H1 (cell line): ENCODE results near the gene PRUNE1. TPM values are rescaled to one million over a fixed set of nuclear protein-coding genes. Genes with fewer than 3 reads are reported as not detected.

Source experiments
- CTCF ChIA-PET: fragments of 300-600 bp; sonication (Branson Sonifier 250); formaldehyde crosslinking; loops from one replicate; lab custom pipeline; 2021; ENCODE audit not compliant: partially characterized antibody; lab: Charles Lee
- POLR2A ChIA-PET: fragments of 300-600 bp; sonication (Branson Sonifier 250); formaldehyde crosslinking; loops from one replicate; lab custom pipeline; 2021; ENCODE audit warnings: inconsistent platforms; ENCODE audit not compliant: partially characterized antibody; lab: Charles Lee
- DNase-seq, 2 experiments: peaks; one replicate each; pipeline versions ENCODE4 v3.0.0 to v3.0.0-alpha.2; 2010 to 2022; ENCODE audit warnings: low spot score in 2 of 2, low read depth in 1 of 2, mixed read lengths in 1 of 2
- FAIRE-seq: peaks from 2 replicates; lab custom pipeline; 2011; peaks lifted over from hg19 to GRCh38; lab: Jason Lieb, UNC
- H2AFZ ChIP-seq: 2 replicates; pipeline ENCODE4 v1.8.1; 2012; ENCODE audit warnings: low read length, inconsistent platforms
- H2AK5ac ChIP-seq: 2 replicates; pipeline ENCODE4 v1.6.1; 2013; ENCODE audit warnings: low read depth, low read length
- H2BK120ac ChIP-seq: replicated peaks from 2 replicates; pipeline ENCODE3; 2013; ENCODE audit warnings: low read depth, low read length, inconsistent platforms
- H2BK12ac ChIP-seq: 2 replicates; pipeline ENCODE4 v1.6.1; 2013; ENCODE audit warnings: low read depth, low read length
- H2BK15ac ChIP-seq: 2 replicates; pipeline ENCODE4 v1.6.1; 2013; ENCODE audit warnings: low read length
- H2BK20ac ChIP-seq: 2 replicates; pipeline ENCODE4 v1.6.1; 2013; ENCODE audit warnings: low read length
- H2BK5ac ChIP-seq: 2 replicates; pipeline ENCODE4 v1.6.1; 2013; ENCODE audit warnings: low read depth, low read length
- H3K14ac ChIP-seq: 2 replicates; pipeline ENCODE4 v1.6.1; 2013; ENCODE audit warnings: inconsistent platforms; ENCODE audit not compliant: insufficient read length
- H3K18ac ChIP-seq: 2 replicates; pipeline ENCODE4 v1.6.1; 2013; ENCODE audit warnings: low read length; ENCODE audit errors: extremely low read depth
- H3K23ac ChIP-seq: 2 replicates; pipeline ENCODE4 v1.6.1; 2013; ENCODE audit warnings: inconsistent platforms; ENCODE audit not compliant: insufficient read length
- H3K23me2 ChIP-seq: 2 replicates; pipeline ENCODE4 v1.6.1; 2013; ENCODE audit warnings: low read depth, low read length
- H3K27ac ChIP-seq: 2 replicates; pipeline ENCODE4 v1.6.1; 2011; ENCODE audit warnings: low read depth, low read length, inconsistent platforms
- H3K27me3 ChIP-seq, 4 experiments: replicated peaks in 1 of 4; 1 replicate in 1 of 4; 2 replicates in 3 of 4; pipeline versions ENCODE4 v1.6.1 to v1.8.1; 2011 to 2013; ENCODE audit warnings: low read length in 3 of 4, mild to moderate bottlenecking in 3 of 4, inconsistent platforms in 2 of 4, mixed read lengths in 2 of 4, moderate library complexity in 1 of 4; ENCODE audit not compliant: control insufficient read depth in 3 of 4, insufficient read depth in 3 of 4; ENCODE audit errors: extremely low read depth in 1 of 4
- H3K36me3 ChIP-seq, 4 experiments: 2 replicates each; pipeline versions ENCODE4 v1.6.1 to v1.8.1; 2011 to 2013; ENCODE audit warnings: mild to moderate bottlenecking in 4 of 4, low read length in 3 of 4, moderate library complexity in 2 of 4, control low read depth in 1 of 4, inconsistent platforms in 1 of 4; ENCODE audit not compliant: insufficient read depth in 4 of 4, control insufficient read depth in 2 of 4
- H3K4ac ChIP-seq: replicated peaks from 2 replicates; pipeline ENCODE3; 2013; ENCODE audit warnings: low read length, low read depth, mixed read lengths, inconsistent platforms; ENCODE audit not compliant: insufficient read length
- H3K4me1 ChIP-seq, 4 experiments: replicated peaks in 1 of 4; 1 replicate in 1 of 4; 2 replicates in 3 of 4; pipeline versions ENCODE4 v1.6.1 to v1.8.1; 2011 to 2013; ENCODE audit warnings: low read length in 3 of 4, inconsistent platforms in 2 of 4, mixed read lengths in 1 of 4; ENCODE audit not compliant: insufficient read depth in 4 of 4, control insufficient read depth in 3 of 4
- H3K4me2 ChIP-seq, 2 experiments: 2 replicates each; pipeline versions ENCODE4 v1.6.1 to v1.8.1; 2011 to 2013; ENCODE audit warnings: low read depth in 2 of 2, low read length in 2 of 2, control low read depth in 1 of 2, inconsistent platforms in 1 of 2, mild to moderate bottlenecking in 1 of 2; ENCODE audit not compliant: insufficient read depth in 1 of 2
- H3K4me3 ChIP-seq, 4 experiments: fragments of 200-600, 300-600 bp in 1 of 4; sonication (generic), shearing (Covaris generic), sonication (Bioruptor Twin) in 1 of 4; 2 replicates each; pipeline versions ENCODE4 v1.5.1 to v1.8.1; 2011 to 2016; ENCODE audit warnings: low read length in 4 of 4, low read depth in 3 of 4, control low read depth in 2 of 4, inconsistent platforms in 2 of 4, mild to moderate bottlenecking in 2 of 4, mixed read lengths in 1 of 4, moderate library complexity in 1 of 4; ENCODE audit not compliant: insufficient read depth in 2 of 4; ENCODE audit errors: extremely low read depth in 1 of 4
- H3K56ac ChIP-seq: replicated peaks from 2 replicates; pipeline ENCODE3; 2013; ENCODE audit warnings: low read depth, mild to moderate bottlenecking, mixed read lengths, low read length, inconsistent platforms; ENCODE audit not compliant: insufficient read length
- H3K79me1 ChIP-seq: 2 replicates; pipeline ENCODE4 v1.6.1; 2013; ENCODE audit warnings: low read depth, low read length, control low read depth
- H3K79me2 ChIP-seq, 2 experiments: 2 replicates each; pipeline versions ENCODE4 v1.6.1 to v1.8.1; 2012 to 2013; ENCODE audit warnings: low read length in 2 of 2, mild to moderate bottlenecking in 2 of 2, inconsistent platforms in 1 of 2; ENCODE audit not compliant: insufficient read depth in 2 of 2, control insufficient read depth in 1 of 2
- H3K9ac ChIP-seq, 4 experiments: replicated peaks in 1 of 4; 1 replicate in 1 of 4; 2 replicates in 3 of 4; pipeline versions ENCODE4 v1.6.1 to v1.8.1; 2011 to 2013; ENCODE audit warnings: low read depth in 3 of 4, low read length in 3 of 4, control low read depth in 2 of 4, mild to moderate bottlenecking in 2 of 4, moderate library complexity in 2 of 4, inconsistent platforms in 1 of 4; ENCODE audit errors: extremely low read depth in 1 of 4
- H3K9me3 ChIP-seq, 2 experiments: 2 replicates each; pipeline versions ENCODE4 v1.6.1 to v1.8.1; 2012 to 2013; ENCODE audit warnings: mild to moderate bottlenecking in 2 of 2, moderate library complexity in 2 of 2, control low read depth in 1 of 2, inconsistent platforms in 1 of 2, low read depth in 1 of 2, low read length in 1 of 2, mixed read lengths in 1 of 2; ENCODE audit not compliant: insufficient read depth in 2 of 2
- H4K20me1 ChIP-seq, 2 experiments: replicated peaks in 1 of 2; 2 replicates each; pipeline versions ENCODE3 to v1.8.1; 2011 to 2013; ENCODE audit warnings: inconsistent platforms in 2 of 2, low read length in 2 of 2, mild to moderate bottlenecking in 1 of 2; ENCODE audit not compliant: insufficient read depth in 2 of 2, control insufficient read depth in 1 of 2
- H4K5ac ChIP-seq: 2 replicates; pipeline ENCODE4 v1.6.1; 2013; ENCODE audit warnings: low read length, low read depth, mixed read lengths, inconsistent platforms; ENCODE audit not compliant: insufficient read length
- H4K8ac ChIP-seq: 2 replicates; pipeline ENCODE4 v1.8.0; 2013; ENCODE audit warnings: mild to moderate bottlenecking, moderate library complexity, low read length, inconsistent platforms; ENCODE audit not compliant: insufficient read depth; ENCODE audit errors: extremely low read depth
- H4K91ac ChIP-seq: replicated peaks from 2 replicates; pipeline ENCODE3; 2013; ENCODE audit warnings: low read length, mixed read lengths, inconsistent platforms; ENCODE audit not compliant: insufficient read length
- BRCA1 ChIP-seq: IDR thresholded peaks from 2 replicates; pipeline ENCODE4 v1.6.1; 2012; ENCODE audit warnings: low read depth, low read length, improper control_type of control experiment
- CREB1 ChIP-seq: IDR thresholded peaks from 2 replicates; pipeline ENCODE4 v1.6.1; 2012; ENCODE audit warnings: inconsistent platforms
- EGR1 ChIP-seq: IDR thresholded peaks from 2 replicates; pipeline ENCODE4 v1.6.1; 2011; ENCODE audit warnings: low read depth, low read length, borderline replicate concordance
- PHF8 ChIP-seq: fragments of 200-600 bp; sonication (generic); conservative IDR thresholded peaks from 2 replicates; pipeline ENCODE4 v1.7.1; 2012; ENCODE audit warnings: low read depth, mild to moderate bottlenecking, inconsistent platforms, low read length, moderate library complexity
- RAD21 ChIP-seq, 2 experiments: IDR thresholded peaks in 1 of 2; conservative IDR thresholded peaks in 1 of 2; 2 replicates each; pipeline ENCODE4 v1.6.1; 2011; ENCODE audit warnings: low read depth in 2 of 2, low read length in 2 of 2, improper control_type of control experiment in 1 of 2, inconsistent platforms in 1 of 2, mild to moderate bottlenecking in 1 of 2, moderate library complexity in 1 of 2
- SAP30 ChIP-seq: fragments of 300-600 bp; sonication (generic); IDR thresholded peaks from 2 replicates; pipeline ENCODE4 v1.7.1; 2012; ENCODE audit warnings: low read length, moderate library complexity, mild to moderate bottlenecking, inconsistent platforms; ENCODE audit not compliant: insufficient read depth, insufficient replicate concordance
- SP1 ChIP-seq: IDR thresholded peaks from 2 replicates; pipeline ENCODE4 v1.6.1; 2011; ENCODE audit warnings: low read depth, low read length
- USF2 ChIP-seq: IDR thresholded peaks from 2 replicates; pipeline ENCODE4 v1.6.1; 2011; ENCODE audit warnings: low read length, improper control_type of control experiment
- WGBS, 2 experiments: shearing (Covaris generic) in 1 of 2; methylation state at CpG; one replicate each; pipeline versions ENCODE4 v1.1.6 to v1.1.7; 2013 to 2015; ENCODE audit warnings: low lambda C conversion rate in 2 of 2, mixed read lengths in 2 of 2, inconsistent platforms in 1 of 2, low coverage in 1 of 2, missing lambda C conversion rate in 1 of 2; ENCODE audit not compliant: insufficient replicate concordance in 2 of 2, insufficient coverage in 1 of 2, insufficient read length in 1 of 2; ENCODE audit errors: extremely low coverage in 1 of 2, missing lambda C conversion rate in 1 of 2; 5-methylcytosine and 5-hydroxymethylcytosine counted together
- polyA plus RNA-seq, 7 experiments: library from polyadenylated mRNA; depleted of rRNA in 3 of 7; stranded (reverse) in 5 of 7; unstranded in 2 of 7; fragments of >200 nt in 5 of 7; fragments of 200-250 nt in 2 of 7; gene quantifications; 1 replicate in 5 of 7; 2 replicates in 1 of 7; 4 replicates in 1 of 7; pipeline versions ENCODE4 v1.2.1 to v1.2.3, GENCODE V29; 2011 to 2013; ENCODE audit warnings: missing spikeins in 2 of 7, mixed read lengths in 2 of 7
- total RNA-seq: library from RNA; stranded (reverse); fragmentation: NEBNext Ultra II Directional; extraction: Animal tissue kit (Norgen Biotek cat#: 25700); gene quantifications from 2 replicates; pipeline ENCODE4 v1.2.1, GENCODE V29; 2021

The PRUNE1 gene
- total and polyA plus RNA-seq, 2 of the 8 experiments (the other 6 are each of a cell fraction or from before 2014, with no cell fraction given): 32.8 to 54.2 TPM

DNA sequence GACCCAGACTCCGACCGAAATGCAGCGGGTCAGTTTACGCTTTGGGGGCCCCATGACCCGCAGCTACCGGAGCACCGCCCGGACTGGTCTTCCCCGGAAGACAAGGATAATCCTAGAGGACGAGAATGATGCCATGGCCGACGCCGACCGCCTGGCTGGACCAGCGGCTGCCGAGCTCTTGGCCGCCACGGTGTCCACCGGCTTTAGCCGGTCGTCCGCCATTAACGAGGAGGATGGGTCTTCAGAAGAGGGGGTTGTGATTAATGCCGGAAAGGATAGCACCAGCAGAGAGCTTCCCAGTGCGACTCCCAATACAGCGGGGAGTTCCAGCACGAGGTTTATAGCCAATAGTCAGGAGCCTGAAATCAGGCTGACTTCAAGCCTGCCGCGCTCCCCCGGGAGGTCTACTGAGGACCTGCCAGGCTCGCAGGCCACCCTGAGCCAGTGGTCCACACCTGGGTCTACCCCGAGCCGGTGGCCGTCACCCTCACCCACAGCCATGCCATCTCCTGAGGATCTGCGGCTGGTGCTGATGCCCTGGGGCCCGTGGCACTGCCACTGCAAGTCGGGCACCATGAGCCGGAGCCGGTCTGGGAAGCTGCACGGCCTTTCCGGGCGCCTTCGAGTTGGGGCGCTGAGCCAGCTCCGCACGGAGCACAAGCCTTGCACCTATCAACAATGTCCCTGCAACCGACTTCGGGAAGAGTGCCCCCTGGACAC is 39.8 kb downstream of the PRUNE1 start:
- H3K9ac ChIP-seq: peak overlapping the region; percentile 64 to 81 (median 74)
- no peak overlapping the region for H2BK20ac ChIP-seq
- ChIA-PET CTCF (interaction anchor here (0.6 to 9.6 kb wide), 19 partner anchors 9 to 222 kb away, joined by 3 to 95 read pairs (median 3); partner anchors contain the start of genes CDC42SE1, MINDY1 and MLLT11), POLR2A (interaction anchor here (0.7 to 7.7 kb wide), 19 partner anchors 11 to 233 kb away, joined by 3 to 107 read pairs (median 5); partner anchors contain the start of genes ANXA9, BNIPL, CDC42SE1 and GABPB2)
- H3K18ac ChIP-seq: peak overlapping the region; percentile 95
- H3K4me2 ChIP-seq: peak overlapping the region; percentile 92 to 98
- H3K27me3 ChIP-seq: no peaks in the 10 kb centered on the region
- H4K20me1 ChIP-seq: peaks cover 0 to 3% of the 10 kb centered on the region in 2 experiments
- peaks cover 0 to 7% (median 3%) of the 10 kb centered on the region in 4 experiments; a peak in 4 of 7 replicates for H3K4me1 ChIP-seq
- H3K23me2 ChIP-seq: peaks cover 8% of the 10 kb centered on the region; the same call in 1 of the 2 replicates
- peak overlapping the region; percentile 16 for H2BK120ac ChIP-seq
- 0 out of 2 replicates have a peak overlapping the region, but pooled peaks have one; percentile 55 for H2AK5ac ChIP-seq
- no peaks in the 10 kb centered on the region for H3K79me2 ChIP-seq
- peaks cover 2 to 32% (median 11%) of the 10 kb centered on the region in 4 experiments; a peak in 6 of 8 replicates for H3K36me3 ChIP-seq
- peak overlapping the region; percentile 60 for H3K27ac ChIP-seq
- peak overlapping the region; percentile 18; the same call in 1 of the 2 replicates for H2AFZ ChIP-seq
- peak overlapping the region; percentile 32 for H4K5ac ChIP-seq
- H2BK12ac ChIP-seq: 0 out of 2 replicates have a peak overlapping the region, but pooled peaks have one; percentile 50
- DNase-seq: peak in 1 of 2 experiments; percentile 85
- H4K8ac ChIP-seq: peak overlapping the region; percentile 95; the same call in 1 of the 2 replicates
- peak overlapping the region; percentile 88 for H2BK5ac ChIP-seq
- no peak overlapping the region for H3K23ac ChIP-seq
- peak overlapping the region; percentile 83 for H4K91ac ChIP-seq
- H3K79me1 ChIP-seq: no peaks in the 10 kb centered on the region
- H3K56ac ChIP-seq: peak overlapping the region; percentile 74
- 2% methylated on average over 45 of the region's 48 CpGs; no CpG with 5 or more reads in 1 of the 2 experiments for WGBS, 2 experiments
- H3K9me3 ChIP-seq: no peaks in the 10 kb centered on the region; a peak in 1 of 4 replicates
- FAIRE-seq: no peak
- H2BK15ac ChIP-seq: 0 out of 2 replicates have a peak overlapping the region, but pooled peaks have one; percentile 92
- H3K4me3 ChIP-seq: peak overlapping the region; percentile 70 to 96 (median 84)
- no peak overlapping the region for H3K14ac ChIP-seq
- H3K4ac ChIP-seq: peak overlapping the region; percentile 64
- TF ChIP-seq RAD21 (IDR thresholded peaks at IDR 0.05 in 1 of 2, conservative IDR thresholded peaks at IDR 0.05 in 1 of 2; ENCODE audit: low read depth in 2 of 2, low read length in 2 of 2): peak in 1 of 2 experiments; percentile 23; a peak in 2 of 4 replicates
- no peak for TF ChIP-seq SP1
- peak; percentile 71 for TF ChIP-seq PHF8
- TF ChIP-seq BRCA1: no peak
- TF ChIP-seq EGR1: no peak
- TF ChIP-seq SAP30: no peak
- no peak for TF ChIP-seq CREB1
- TF ChIP-seq USF2: no peak
